CD4-positive, CD25-positive, alpha-beta regulatory T cell (primary cell): ENCODE data around the gene TMEM186. TPM values are rescaled to one million over a fixed set of nuclear protein-coding genes. Genes with fewer than 3 reads are reported as not detected.

Source experiments
- ATAC-seq, 2 donors: fragments of 150-1000 bp; cut with Tn5 transposase; one replicate each; pipeline ENCODE4 v1.10.0; 2021; ENCODE audit warnings: low read depth in 2 of 2, moderate number of reproducible peaks in 2 of 2, moderate library complexity in 1 of 2
- DNase-seq, 3 donors: peaks; one replicate each; pipeline versions ENCODE4 v3.0.0 to v3.0.0-alpha.2; 2012 to 2022; ENCODE audit warnings: mixed read lengths in 1 of 3
- H3K27ac ChIP-seq: one replicate; pipeline ENCODE4 v1.7.0; 2013; ENCODE audit warnings: mild to moderate bottlenecking, low read length; ENCODE audit not compliant: insufficient read depth, poor library complexity, severe bottlenecking
- H3K27me3 ChIP-seq: one replicate; pipeline ENCODE4 v1.7.0; 2013; ENCODE audit warnings: low read length; ENCODE audit not compliant: control insufficient read depth, insufficient read depth
- H3K36me3 ChIP-seq: one replicate; pipeline ENCODE4 v1.7.0; 2013; ENCODE audit warnings: mild to moderate bottlenecking, low read length, moderate library complexity; ENCODE audit not compliant: control insufficient read depth, insufficient read depth
- H3K4me1 ChIP-seq: 2 replicates; pipeline ENCODE4 v1.7.0; 2013; ENCODE audit warnings: mild to moderate bottlenecking, low read length; ENCODE audit not compliant: insufficient read depth, control insufficient read depth, poor library complexity, severe bottlenecking
- H3K4me3 ChIP-seq: one replicate; pipeline ENCODE4 v1.7.0; 2013; ENCODE audit warnings: low read depth, mild to moderate bottlenecking, low read length, moderate library complexity
- H3K9me3 ChIP-seq, 2 experiments: 1 replicate in 1 of 2; 2 replicates in 1 of 2; pipeline ENCODE4 v1.7.0; 2013; ENCODE audit warnings: low read length in 2 of 2, mild to moderate bottlenecking in 1 of 2, moderate library complexity in 1 of 2; ENCODE audit not compliant: control insufficient read depth in 2 of 2
- H3K27ac Mint-ChIP-seq, 3 donors: one replicate each; pipeline ENCODE4 v1.8.0; 2020 to 2022; ENCODE audit warnings: mild to moderate bottlenecking in 3 of 3, mixed read lengths in 3 of 3, moderate library complexity in 2 of 3
- H3K27me3 Mint-ChIP-seq: one replicate; pipeline ENCODE4 v1.8.0; 2022; ENCODE audit warnings: mild to moderate bottlenecking, mixed read lengths
- H3K36me3 Mint-ChIP-seq: one replicate; pipeline ENCODE4 v1.8.0; 2020; ENCODE audit warnings: mixed read lengths
- H3K4me1 Mint-ChIP-seq, 4 donors: one replicate each; pipeline ENCODE4 v1.8.0; 2020 to 2022; ENCODE audit warnings: mixed read lengths in 4 of 4, mild to moderate bottlenecking in 1 of 4
- H3K4me3 Mint-ChIP-seq, 4 donors: one replicate each; pipeline ENCODE4 v1.8.0; 2020 to 2022; ENCODE audit warnings: mild to moderate bottlenecking in 4 of 4, mixed read lengths in 4 of 4, moderate library complexity in 3 of 4
- H3K9me3 Mint-ChIP-seq, 7 donors: one replicate each; pipeline ENCODE4 v1.8.0; 2020 to 2022; ENCODE audit warnings: mixed read lengths in 7 of 7, mild to moderate bottlenecking in 3 of 7, moderate library complexity in 2 of 7
- polyA plus RNA-seq, 4 donors: library from polyadenylated mRNA; unstranded; fragments of 300-500 nt; fragmentation: Illumina TruSeq; gene quantifications; one replicate each; pipeline ENCODE4 v1.2.3, GENCODE V29; 2021
- total RNA-seq: library from RNA; stranded (reverse); gene quantifications from one replicate; pipeline ENCODE4 v1.2.3, GENCODE V29; 2022

Gene TMEM186
- total and polyA plus RNA-seq, 5 donors from 2014 or later = 3.6 to 26.6 (median 20.0) TPM

DNA sequence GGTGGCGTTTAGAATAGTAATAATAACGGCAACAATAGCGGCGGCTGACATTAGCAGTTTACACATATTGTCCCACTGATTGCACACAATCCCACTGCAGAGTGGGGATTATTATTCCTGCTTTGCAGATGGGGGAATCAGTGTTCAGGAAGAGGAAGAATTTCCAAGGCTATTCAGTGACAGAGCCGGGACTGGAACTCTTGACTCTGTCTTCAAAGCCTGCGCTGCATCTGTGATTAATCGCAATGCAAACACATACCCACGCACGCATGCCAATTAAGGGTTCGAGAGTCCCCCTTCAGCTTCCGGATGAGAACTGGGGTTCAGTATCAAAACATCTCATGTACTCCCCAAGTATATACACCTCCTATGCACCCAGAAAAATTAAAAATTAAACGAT lies 29.2 kb downstream of the TMEM186 start:
- Mint-ChIP-seq H3K4me1 (no peaks in the 10 kb centered on the region), H3K27ac (no peak overlapping the region), H3K27me3 (no peaks in the 10 kb centered on the region), H3K36me3 (peaks cover 37% of the 10 kb centered on the region), H3K9me3 (no peaks in the 10 kb centered on the region), H3K4me3 (no peak overlapping the region)
- ATAC-seq (no peak), DNase-seq (no peak)
- Histone ChIP-seq H3K36me3 (peaks cover 25% of the 10 kb centered on the region), H3K27me3 (no peaks in the 10 kb centered on the region), H3K4me1 (no peaks in the 10 kb centered on the region), H3K9me3 (no peaks in the 10 kb centered on the region), H3K4me3 (no peak overlapping the region), H3K27ac (no peak overlapping the region)

DNA sequence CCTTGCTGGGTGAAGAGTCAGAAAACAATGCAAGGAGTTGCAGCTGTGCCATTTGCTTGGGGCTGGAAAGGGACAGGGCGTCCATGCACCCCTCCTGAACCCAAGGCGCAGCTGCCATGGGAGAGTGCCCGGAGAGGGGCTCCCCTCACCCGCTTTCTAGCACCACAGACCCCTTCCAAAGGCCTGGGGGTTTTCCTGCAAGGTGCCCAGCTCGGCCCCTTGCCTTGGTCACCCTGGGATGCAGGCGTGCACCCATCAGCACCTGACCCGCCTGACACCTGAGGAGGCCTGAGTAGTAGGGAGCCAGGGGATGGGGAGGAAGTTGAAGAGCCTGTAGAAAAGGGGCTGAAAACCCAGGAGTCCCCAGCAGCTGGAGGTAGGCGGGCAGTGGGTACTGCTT lies 30.3 kb downstream of the TMEM186 start:
- Histone ChIP-seq H3K9me3 (no peaks in the 10 kb centered on the region), H3K27me3 (no peaks in the 10 kb centered on the region), H3K36me3 (peaks cover 20% of the 10 kb centered on the region), H3K27ac (no peak overlapping the region), H3K4me3 (no peak overlapping the region), H3K4me1 (no peaks in the 10 kb centered on the region)
- H3K9me3 Mint-ChIP-seq = no peaks in the 10 kb centered on the region
- no peaks in the 10 kb centered on the region for H3K27me3 Mint-ChIP-seq
- no peak overlapping the region for H3K27ac Mint-ChIP-seq
- H3K4me1 Mint-ChIP-seq = no peaks in the 10 kb centered on the region
- ATAC-seq (no peak), DNase-seq (no peak)
- peaks cover 32% of the 10 kb centered on the region for H3K36me3 Mint-ChIP-seq
- no peak overlapping the region for H3K4me3 Mint-ChIP-seq

DNA sequence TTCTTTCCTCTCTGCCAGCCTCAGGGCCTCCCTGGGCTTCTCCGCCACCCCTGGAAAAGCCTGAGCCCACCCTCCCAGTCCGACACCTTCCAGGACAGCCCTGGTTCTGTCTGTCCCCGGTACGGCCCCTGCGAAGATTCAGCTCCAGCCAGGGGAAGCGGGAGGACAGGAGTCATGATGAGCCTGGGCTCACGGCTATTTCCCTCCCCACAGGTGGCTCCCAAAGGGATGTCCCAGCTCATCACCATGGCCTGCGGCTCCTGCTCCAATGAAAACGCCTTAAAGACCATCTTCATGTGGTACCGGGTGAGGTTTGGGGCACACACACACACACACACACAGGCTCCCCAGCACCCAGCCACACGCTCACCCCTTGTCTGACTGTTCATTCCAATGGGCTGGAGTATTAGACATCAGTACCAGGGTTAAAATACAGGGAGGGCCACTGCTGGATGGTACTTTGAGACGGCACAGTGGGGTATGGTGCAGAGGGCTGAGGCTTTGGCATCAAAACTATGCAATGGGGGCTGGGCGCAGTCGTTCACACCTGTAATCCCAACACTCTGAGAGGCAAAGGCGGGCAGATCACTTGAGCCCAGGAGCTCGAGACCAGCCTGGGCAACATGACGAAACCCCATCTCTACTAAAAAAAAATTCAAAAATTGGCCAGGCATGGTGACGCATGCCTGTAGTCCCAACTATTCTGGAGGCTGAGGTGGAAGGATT lies 32.8 kb downstream of the TMEM186 start:
- Mint-ChIP-seq H3K27ac (no peak overlapping the region), H3K9me3 (no peaks in the 10 kb centered on the region), H3K4me3 (no peak overlapping the region), H3K36me3 (peaks cover 29% of the 10 kb centered on the region), H3K27me3 (no peaks in the 10 kb centered on the region), H3K4me1 (no peaks in the 10 kb centered on the region)
- Histone ChIP-seq H3K4me3 (no peak overlapping the region), H3K27ac (no peak overlapping the region), H3K36me3 (peaks cover 21% of the 10 kb centered on the region), H3K9me3 (no peaks in the 10 kb centered on the region), H3K27me3 (no peaks in the 10 kb centered on the region), H3K4me1 (no peaks in the 10 kb centered on the region)
- ATAC-seq = no peak
- no peak for DNase-seq

DNA sequence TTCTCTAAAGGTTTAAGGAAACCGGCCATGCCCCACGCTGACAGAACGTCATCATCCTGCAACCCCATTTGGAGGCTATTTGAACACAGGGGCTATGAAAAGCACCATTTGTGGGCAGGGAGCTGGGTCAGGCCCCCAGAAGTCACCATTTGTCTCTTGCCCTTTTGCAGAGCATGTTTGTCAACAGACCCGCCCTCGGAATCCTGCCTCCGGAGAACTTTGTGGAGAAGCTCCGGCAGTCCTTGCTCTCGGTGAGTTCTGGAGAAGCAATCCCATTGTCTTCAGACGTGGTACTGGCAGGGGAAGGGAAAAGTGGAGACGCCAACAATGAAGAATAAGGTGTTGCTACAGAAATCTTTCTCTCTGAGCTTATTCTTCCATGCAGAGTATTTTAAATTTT lies 33.5 kb downstream of the TMEM186 start:
- peaks cover 19% of the 10 kb centered on the region for H3K36me3 ChIP-seq
- Mint-ChIP-seq H3K36me3 (peaks cover 29% of the 10 kb centered on the region), H3K4me1 (no peaks in the 10 kb centered on the region), H3K27ac (no peak overlapping the region), H3K27me3 (no peaks in the 10 kb centered on the region), H3K4me3 (no peak overlapping the region), H3K9me3 (no peaks in the 10 kb centered on the region)
- no peak overlapping the region for H3K27ac ChIP-seq
- no peaks in the 10 kb centered on the region for H3K4me1 ChIP-seq
- ATAC-seq (no peak), DNase-seq (no peak)
- no peak overlapping the region for H3K4me3 ChIP-seq
- H3K9me3 ChIP-seq = no peaks in the 10 kb centered on the region
- H3K27me3 ChIP-seq = no peaks in the 10 kb centered on the region

DNA sequence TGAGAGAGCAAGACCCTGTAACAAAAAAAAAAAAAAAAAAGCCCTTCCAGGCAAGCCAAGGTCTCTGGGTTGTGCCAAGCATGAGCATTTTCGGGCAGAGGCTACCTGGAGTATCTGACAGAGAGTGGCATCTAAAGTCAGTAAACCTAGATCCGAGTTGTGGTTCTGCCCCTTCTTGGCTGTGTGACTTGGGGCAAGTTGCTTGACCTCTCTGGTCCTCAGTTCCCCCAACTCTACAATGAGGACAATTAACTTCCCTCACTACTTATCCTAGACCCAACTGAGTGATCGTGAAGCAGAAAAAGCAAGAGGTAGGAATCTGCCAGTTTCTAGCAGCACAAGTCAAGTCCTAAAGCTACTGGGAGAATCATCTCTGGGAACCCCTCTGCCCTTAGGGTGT lies 34.4 kb downstream of the TMEM186 start:
- Mint-ChIP-seq H3K27ac (no peak overlapping the region), H3K36me3 (peaks cover 28% of the 10 kb centered on the region), H3K4me3 (no peak overlapping the region), H3K27me3 (no peaks in the 10 kb centered on the region), H3K9me3 (no peaks in the 10 kb centered on the region), H3K4me1 (no peaks in the 10 kb centered on the region)
- Histone ChIP-seq H3K4me1 (no peaks in the 10 kb centered on the region), H3K9me3 (no peaks in the 10 kb centered on the region), H3K4me3 (no peak overlapping the region), H3K36me3 (peaks cover 13% of the 10 kb centered on the region), H3K27me3 (no peaks in the 10 kb centered on the region), H3K27ac (no peak overlapping the region)
- DNase-seq (no peak), ATAC-seq (no peak)

DNA sequence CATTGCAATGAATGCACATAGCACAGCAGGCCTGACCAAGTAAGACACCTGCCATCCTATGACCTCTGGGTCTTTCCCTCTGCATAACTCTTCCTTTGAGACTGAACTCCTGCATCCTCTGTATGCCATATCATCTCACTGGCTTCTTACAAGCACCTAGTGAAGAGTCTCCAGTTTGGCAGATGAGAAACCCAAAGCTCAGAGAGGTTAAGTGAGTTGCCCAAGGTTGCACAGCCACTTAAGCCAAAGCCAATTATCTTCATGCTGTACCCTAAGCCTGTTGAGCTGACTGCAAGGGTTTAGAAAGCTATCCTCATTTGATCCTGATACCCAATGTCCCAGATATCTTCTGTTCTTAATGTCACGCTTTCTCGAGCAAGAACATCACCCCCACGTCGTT lies 35.2 kb downstream of the TMEM186 start:
- Histone ChIP-seq H3K36me3 (peaks cover 14% of the 10 kb centered on the region), H3K9me3 (no peaks in the 10 kb centered on the region), H3K4me1 (no peaks in the 10 kb centered on the region), H3K27ac (no peak overlapping the region), H3K27me3 (no peaks in the 10 kb centered on the region), H3K4me3 (no peak overlapping the region)
- Mint-ChIP-seq H3K27ac (no peak overlapping the region), H3K4me1 (no peaks in the 10 kb centered on the region), H3K9me3 (no peaks in the 10 kb centered on the region), H3K4me3 (no peak overlapping the region), H3K36me3 (peaks cover 34% of the 10 kb centered on the region), H3K27me3 (no peaks in the 10 kb centered on the region)
- ATAC-seq = no peak
- no peak for DNase-seq

DNA sequence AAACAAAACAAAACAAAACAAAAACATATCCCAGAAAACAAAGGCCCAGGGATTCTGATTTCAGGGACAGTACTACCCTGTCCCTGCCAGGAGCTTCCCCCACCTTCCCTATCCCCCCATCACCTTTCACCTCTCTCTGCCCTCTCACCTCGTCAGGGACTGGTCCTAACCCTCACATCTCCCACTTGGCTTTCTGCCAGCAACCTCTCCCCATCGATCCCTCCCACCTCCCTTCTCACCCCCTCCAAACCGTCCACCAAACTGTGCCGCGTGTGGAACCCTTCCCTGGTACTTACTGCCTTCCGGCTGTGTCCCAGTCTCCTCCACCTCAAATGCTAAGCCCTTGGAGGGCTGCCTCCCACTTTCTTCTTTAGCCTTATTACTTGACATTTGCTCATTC lies 36.4 kb downstream of the TMEM186 start:
- H3K9me3 Mint-ChIP-seq = no peaks in the 10 kb centered on the region
- H3K27me3 Mint-ChIP-seq = no peaks in the 10 kb centered on the region
- Histone ChIP-seq H3K27me3 (no peaks in the 10 kb centered on the region), H3K36me3 (peaks cover 13% of the 10 kb centered on the region), H3K27ac (no peak overlapping the region), H3K4me3 (no peak overlapping the region), H3K4me1 (no peaks in the 10 kb centered on the region), H3K9me3 (no peaks in the 10 kb centered on the region)
- H3K27ac Mint-ChIP-seq = no peak overlapping the region
- H3K4me1 Mint-ChIP-seq = no peaks in the 10 kb centered on the region
- H3K36me3 Mint-ChIP-seq = peaks cover 40% of the 10 kb centered on the region
- no peak overlapping the region for H3K4me3 Mint-ChIP-seq
- no peak for DNase-seq
- ATAC-seq = no peak

DNA sequence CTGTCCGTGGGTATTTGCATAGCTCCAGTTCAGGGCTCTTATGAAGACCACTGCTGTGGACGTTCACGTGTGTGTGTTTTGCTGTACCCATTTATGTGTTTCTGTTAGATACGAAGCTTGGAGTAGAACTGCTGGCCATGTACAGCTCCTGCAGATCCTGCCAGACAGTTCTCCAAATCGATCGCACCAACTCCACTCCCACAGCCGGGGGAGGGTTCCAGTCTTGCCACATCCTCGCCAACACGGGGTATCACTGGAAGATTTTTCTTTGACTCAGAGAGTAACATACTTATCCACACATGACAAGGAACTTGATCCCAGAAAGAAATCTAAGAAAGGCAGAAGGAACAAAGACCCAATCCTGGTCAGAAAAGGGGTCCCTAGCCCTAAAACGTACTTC lies 37.4 kb downstream of the TMEM186 start:
- Mint-ChIP-seq H3K4me1 (no peaks in the 10 kb centered on the region), H3K27ac (no peak overlapping the region), H3K9me3 (no peaks in the 10 kb centered on the region), H3K27me3 (no peaks in the 10 kb centered on the region), H3K36me3 (peaks cover 35% of the 10 kb centered on the region), H3K4me3 (no peak overlapping the region)
- DNase-seq (no peak), ATAC-seq (no peak)
- Histone ChIP-seq H3K4me1 (no peaks in the 10 kb centered on the region), H3K4me3 (no peak overlapping the region), H3K27me3 (no peaks in the 10 kb centered on the region), H3K27ac (no peak overlapping the region), H3K9me3 (no peaks in the 10 kb centered on the region), H3K36me3 (peaks cover 11% of the 10 kb centered on the region)
